Mucosa of descending colon (tissue), 3 donors: ENCODE results near the gene M1AP. TPM values are rescaled to one million over a fixed set of nuclear protein-coding genes. Genes with fewer than 3 reads are reported as not detected.

Experiments
- ATAC-seq: fragments of 200-7000 bp; cut with Tn5 transposase; one replicate; pipeline ENCODE4 v1.9.1; 2020; ENCODE audit warnings: mild to moderate bottlenecking, moderate library complexity
- DNase-seq, 3 donors: peaks; one replicate each; pipeline ENCODE4 v3.0.0-alpha.2; 2020
- H3K36me3 ChIP-seq: fragments of 200-600 bp; one replicate; pipeline ENCODE4 v1.8.0; 2021; ENCODE audit warnings: low read depth, mild to moderate bottlenecking
- H3K4me1 ChIP-seq: fragments of 200-600 bp; one replicate; pipeline ENCODE4 v1.8.0; 2021; ENCODE audit warnings: low read depth, mild to moderate bottlenecking
- H3K4me3 ChIP-seq: fragments of 200-600 bp; one replicate; pipeline ENCODE4 v1.8.0; 2021; ENCODE audit warnings: mild to moderate bottlenecking
- H3K9me3 ChIP-seq: fragments of 200-600 bp; one replicate; pipeline ENCODE4 v1.8.0; 2021; ENCODE audit warnings: mild to moderate bottlenecking
- intact Hi-C, 2 donors: fragments of 100-400 bp; cut with DNase I in 1 of 2; cut with micrococcal nuclease in 1 of 2; formaldehyde crosslinking; loops; one replicate each; pipeline versions ENCODE4 v1.11.0 to v1.11.1; 2022; cut with DNase I, micrococcal nuclease
- total RNA-seq, 3 donors: library from RNA; stranded (reverse); fragmentation: NEBNext Ultra II Directional in 2 of 3; extraction: Animal tissue kit (Norgen Biotek cat#: 25700) in 2 of 3; gene quantifications; one replicate each; pipeline versions ENCODE4 v1.2.1 to v1.2.4, GENCODE V29; 2021 to 2023
- TF ChIP-seq, protein P1 (sequence below): fragments of 200-600 bp; IDR thresholded peaks from one replicate; pipeline ENCODE4 v1.8.0; 2022; ENCODE audit warnings: antibody characterized with exemption, mild to moderate bottlenecking
- donor health status: DM: no; HTN: no; CAD: no; lungs with moderate emphysema.
- donor health status: DM: no; HTN: no; CAD: no.
- donor health status: DM: no; HTN: yes; CAD: no.

M1AP gene
- total RNA-seq, 3 donors from 2014 or later = 0.19 to 0.43 (median 0.31) TPM

DNA sequence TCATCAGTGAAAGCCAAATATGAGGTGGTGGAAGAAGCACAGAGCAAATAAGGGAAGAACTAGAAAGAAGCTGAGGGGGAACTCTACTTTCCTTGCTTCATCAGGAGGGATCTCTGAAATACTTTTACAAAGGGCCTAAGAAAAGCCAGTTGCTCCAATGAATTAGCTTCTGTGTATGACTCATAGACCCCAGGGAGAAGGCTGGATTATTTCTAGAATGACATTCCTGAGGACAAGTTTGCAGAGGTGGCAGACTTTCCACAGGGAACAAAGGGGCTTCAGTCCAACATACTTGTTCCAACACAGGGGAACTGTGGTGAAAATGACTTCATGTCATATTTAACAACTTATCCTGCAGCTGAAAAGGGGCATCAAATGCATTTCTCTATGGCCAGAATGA lies 64.6 kb downstream of the M1AP start:
- Histone ChIP-seq H3K9me3 (no peaks in the 10 kb centered on the region), H3K4me1 (no peaks in the 10 kb centered on the region), H3K36me3 (no peaks in the 10 kb centered on the region), H3K4me3 (no peak overlapping the region)
- ATAC-seq (no peak), DNase-seq (no peak)
- TF ChIP-seq, protein P1, sequence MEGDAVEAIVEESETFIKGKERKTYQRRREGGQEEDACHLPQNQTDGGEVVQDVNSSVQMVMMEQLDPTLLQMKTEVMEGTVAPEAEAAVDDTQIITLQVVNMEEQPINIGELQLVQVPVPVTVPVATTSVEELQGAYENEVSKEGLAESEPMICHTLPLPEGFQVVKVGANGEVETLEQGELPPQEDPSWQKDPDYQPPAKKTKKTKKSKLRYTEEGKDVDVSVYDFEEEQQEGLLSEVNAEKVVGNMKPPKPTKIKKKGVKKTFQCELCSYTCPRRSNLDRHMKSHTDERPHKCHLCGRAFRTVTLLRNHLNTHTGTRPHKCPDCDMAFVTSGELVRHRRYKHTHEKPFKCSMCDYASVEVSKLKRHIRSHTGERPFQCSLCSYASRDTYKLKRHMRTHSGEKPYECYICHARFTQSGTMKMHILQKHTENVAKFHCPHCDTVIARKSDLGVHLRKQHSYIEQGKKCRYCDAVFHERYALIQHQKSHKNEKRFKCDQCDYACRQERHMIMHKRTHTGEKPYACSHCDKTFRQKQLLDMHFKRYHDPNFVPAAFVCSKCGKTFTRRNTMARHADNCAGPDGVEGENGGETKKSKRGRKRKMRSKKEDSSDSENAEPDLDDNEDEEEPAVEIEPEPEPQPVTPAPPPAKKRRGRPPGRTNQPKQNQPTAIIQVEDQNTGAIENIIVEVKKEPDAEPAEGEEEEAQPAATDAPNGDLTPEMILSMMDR = no peak
- intact Hi-C loops = no loop called here

- TF ChIP-seq, protein P1 = no peak
- intact Hi-C loops = no loop called here
- ATAC-seq = no peak
- DNase-seq = no peak
- Histone ChIP-seq H3K36me3 (no peaks in the 10 kb centered on the region), H3K9me3 (no peaks in the 10 kb centered on the region), H3K4me3 (no peak overlapping the region), H3K4me1 (no peaks in the 10 kb centered on the region)
Observed at GRCh38 chr2:74582184-74582583, 65.9 kb downstream of the M1AP start.

DNA sequence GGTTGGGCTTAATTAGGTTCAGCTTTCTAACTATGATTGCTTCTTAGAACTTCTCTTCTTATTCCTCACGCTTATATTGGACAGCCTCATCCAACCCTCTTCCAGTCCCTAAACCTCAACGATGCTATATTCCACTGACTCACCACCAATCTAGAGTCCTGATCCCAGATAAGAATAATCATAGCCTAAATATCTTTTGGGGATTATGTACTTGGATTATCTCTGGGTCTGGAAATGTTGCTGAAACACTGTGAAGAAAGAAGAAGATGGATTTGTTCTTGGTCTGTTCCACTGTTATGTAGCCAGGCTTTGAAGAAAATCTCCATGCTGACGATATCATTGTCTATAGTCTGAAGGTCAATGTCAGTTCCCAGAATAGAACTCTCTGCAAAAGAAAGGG lies 66.7 kb downstream of the M1AP start:
- ATAC-seq (no peak), DNase-seq (no peak)
- intact Hi-C loops = no loop called here
- no peaks in the 10 kb centered on the region for H3K36me3 ChIP-seq
- H3K9me3 ChIP-seq = no peaks in the 10 kb centered on the region
- H3K4me3 ChIP-seq = no peak overlapping the region
- H3K4me1 ChIP-seq = no peaks in the 10 kb centered on the region
- TF ChIP-seq, protein P1 = no peak

- intact Hi-C loops = no loop called here
- Histone ChIP-seq H3K9me3 (no peaks in the 10 kb centered on the region), H3K36me3 (no peaks in the 10 kb centered on the region), H3K4me3 (no peak overlapping the region), H3K4me1 (no peaks in the 10 kb centered on the region)
- DNase-seq (no peak), ATAC-seq (no peak)
- TF ChIP-seq, protein P1 = no peak
Observed at GRCh38 chr2:74578408-74578807, 69.7 kb downstream of the M1AP start.

DNA sequence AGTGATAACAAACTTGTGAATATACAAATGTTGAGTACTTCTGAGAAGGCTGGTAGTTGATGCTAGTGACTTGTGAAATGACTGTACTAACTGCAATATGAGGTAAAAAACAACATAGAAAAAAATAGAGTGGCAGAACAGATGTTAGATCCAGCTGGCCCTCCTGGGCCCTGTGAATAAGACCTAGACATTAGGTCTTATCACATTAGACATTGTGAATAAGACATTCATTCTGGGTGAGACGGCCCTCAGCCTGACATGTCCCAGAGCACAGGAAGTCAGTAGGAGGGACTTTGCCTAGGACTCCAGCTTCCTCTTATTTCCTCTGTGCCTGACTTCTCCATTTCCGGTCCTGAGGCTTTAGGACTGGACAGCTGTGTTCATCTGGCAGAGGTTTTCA lies 70.7 kb downstream of the M1AP start:
- Histone ChIP-seq H3K4me1 (no peaks in the 10 kb centered on the region), H3K9me3 (no peaks in the 10 kb centered on the region), H3K36me3 (no peaks in the 10 kb centered on the region), H3K4me3 (no peak overlapping the region)
- ATAC-seq (peak; percentile 55), DNase-seq (no peak)
- TF ChIP-seq, protein P1 = no peak
- intact Hi-C loops = no loop called here

- no peaks in the 10 kb centered on the region for H3K36me3 ChIP-seq
- DNase-seq (peak in 1 of 3 donors; percentile 34), ATAC-seq (peak; percentile 61)
- no peak overlapping the region for H3K4me3 ChIP-seq
- intact Hi-C loops = no loop called here
- TF ChIP-seq, protein P1 = no peak
- no peaks in the 10 kb centered on the region for H3K4me1 ChIP-seq
- H3K9me3 ChIP-seq = no peaks in the 10 kb centered on the region
Observed at GRCh38 chr2:74576863-74577229, 71.3 kb downstream of the M1AP start.
